Inflammatory macrophage treated with lipopolysaccharide for 4 hours (primary cell): Measurements from ENCODE around the gene PLVAP.

Experiments used
- DNase-seq: peaks from one replicate; pipeline ENCODE4 v3.0.0-alpha.2; 2020

PLVAP gene

DNA sequence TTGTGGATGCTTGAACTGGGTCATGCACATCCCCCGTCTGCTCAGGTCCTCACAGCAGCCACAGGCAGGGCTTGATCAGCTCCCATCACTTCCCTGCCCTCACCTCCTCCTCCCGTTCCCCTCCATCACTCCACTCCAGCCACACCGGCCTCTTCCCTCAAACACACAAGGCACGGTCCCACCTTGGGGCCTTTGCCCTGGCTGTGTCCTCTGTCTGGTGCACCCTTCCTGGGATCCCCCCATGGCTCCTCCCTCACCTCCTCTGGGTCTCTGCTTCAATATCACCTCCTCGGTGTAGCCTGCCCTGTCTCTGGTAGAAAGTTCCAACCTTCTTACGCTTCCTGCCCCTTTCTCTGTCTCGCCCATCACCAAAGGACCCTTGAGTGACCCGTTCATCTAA lies 23.8 kb downstream of the PLVAP start:
- no peak for DNase-seq

DNA sequence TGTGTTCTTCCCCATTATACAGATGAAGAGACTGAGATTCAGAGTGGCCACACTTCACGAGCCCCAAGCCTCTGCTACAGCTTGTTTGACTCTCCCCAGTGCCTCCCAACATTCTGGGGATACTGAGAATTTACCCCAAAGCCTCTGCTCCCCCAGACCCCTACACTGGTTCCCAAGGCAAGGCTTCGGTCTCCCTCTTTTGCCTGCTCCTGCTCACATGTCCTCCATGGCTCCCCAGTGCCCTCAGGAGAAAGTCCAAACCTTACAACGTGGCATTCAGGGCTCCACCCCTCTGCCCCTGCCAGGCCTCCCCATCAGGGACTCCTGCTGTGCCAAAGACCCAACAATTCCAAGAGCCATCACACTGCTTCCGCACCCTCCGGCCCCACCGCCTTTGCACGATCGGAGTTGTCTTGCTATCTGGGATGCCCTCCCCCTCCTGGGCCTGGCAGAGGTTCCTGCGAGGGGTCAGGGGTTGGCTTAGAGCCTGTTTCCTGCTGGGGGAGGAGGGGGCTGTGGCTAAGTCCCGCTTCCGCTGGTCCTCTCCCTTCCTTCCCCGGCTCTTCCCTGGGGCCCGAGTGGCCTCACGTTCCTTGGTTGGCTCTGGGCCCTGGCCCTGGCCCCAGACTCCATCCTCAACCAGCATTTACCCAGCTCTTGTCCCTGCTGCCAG lies 24.4 kb downstream of the PLVAP start:
- DNase-seq: no peak

- no peak for DNase-seq
These were observed 25.2 kb downstream of the PLVAP start for GRCh38 chr19:17351815-17352435.

GRCh38 chr19:17348700-17349099 lies 28.4 kb downstream of the PLVAP start:
- no peak for DNase-seq

DNA sequence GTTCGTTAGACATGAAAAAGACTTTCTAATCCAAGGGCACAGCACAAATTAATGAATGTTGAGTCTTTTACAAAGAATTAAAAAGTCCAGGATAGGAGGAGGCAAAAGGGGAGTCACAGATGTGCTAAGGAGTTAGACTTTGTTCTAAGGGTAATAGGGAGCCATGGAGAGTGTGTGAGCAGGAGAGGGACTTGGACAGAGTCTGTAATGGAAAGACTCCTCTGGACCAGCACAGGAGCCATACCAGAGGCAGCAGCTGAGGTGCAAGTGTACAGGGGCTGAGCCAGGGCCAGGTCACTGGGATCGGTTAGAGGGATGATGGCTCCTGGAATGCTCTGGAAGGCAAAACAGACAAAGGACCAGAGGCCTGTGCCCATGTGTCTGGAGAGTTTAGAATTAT lies 29.3 kb downstream of the PLVAP start:
- no peak for DNase-seq

- no peak for DNase-seq
These were observed 29.8 kb downstream of the PLVAP start for GRCh38 chr19:17347361-17347760.

GRCh38 chr19:17346109-17346671 lies 31.0 kb downstream of the PLVAP start:
- DNase-seq: peak; percentile 59

- no peak for DNase-seq
These were observed 35.3 kb downstream of the PLVAP start for GRCh38 chr19:17341845-17342244.

DNA sequence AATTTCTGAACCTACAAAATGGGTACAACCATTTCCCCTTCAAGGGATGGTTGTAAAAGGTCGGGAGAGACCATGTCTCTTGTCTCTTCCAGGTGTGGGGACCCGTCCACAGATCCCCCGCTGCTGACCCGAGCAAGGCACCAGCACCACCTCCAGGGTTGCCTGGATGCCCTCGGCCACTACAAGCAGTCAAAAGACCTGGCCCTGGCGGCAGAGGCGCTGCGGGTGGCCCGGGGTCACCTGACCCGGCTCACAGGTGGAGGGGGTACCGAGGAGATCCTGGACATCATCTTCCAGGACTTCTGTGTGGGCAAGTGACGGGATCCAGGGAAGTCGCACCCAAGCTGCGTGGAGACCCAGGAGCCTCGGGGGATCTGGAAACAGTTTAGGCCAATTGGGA lies 35.8 kb downstream of the PLVAP start:
- DNase-seq: no peak

- DNase-seq: peak; percentile 36
These were observed 36.2 kb downstream of the PLVAP start for GRCh38 chr19:17340871-17341357.

- DNase-seq: peak; percentile 35
These were observed 36.8 kb downstream of the PLVAP start for GRCh38 chr19:17340302-17340870.

DNA sequence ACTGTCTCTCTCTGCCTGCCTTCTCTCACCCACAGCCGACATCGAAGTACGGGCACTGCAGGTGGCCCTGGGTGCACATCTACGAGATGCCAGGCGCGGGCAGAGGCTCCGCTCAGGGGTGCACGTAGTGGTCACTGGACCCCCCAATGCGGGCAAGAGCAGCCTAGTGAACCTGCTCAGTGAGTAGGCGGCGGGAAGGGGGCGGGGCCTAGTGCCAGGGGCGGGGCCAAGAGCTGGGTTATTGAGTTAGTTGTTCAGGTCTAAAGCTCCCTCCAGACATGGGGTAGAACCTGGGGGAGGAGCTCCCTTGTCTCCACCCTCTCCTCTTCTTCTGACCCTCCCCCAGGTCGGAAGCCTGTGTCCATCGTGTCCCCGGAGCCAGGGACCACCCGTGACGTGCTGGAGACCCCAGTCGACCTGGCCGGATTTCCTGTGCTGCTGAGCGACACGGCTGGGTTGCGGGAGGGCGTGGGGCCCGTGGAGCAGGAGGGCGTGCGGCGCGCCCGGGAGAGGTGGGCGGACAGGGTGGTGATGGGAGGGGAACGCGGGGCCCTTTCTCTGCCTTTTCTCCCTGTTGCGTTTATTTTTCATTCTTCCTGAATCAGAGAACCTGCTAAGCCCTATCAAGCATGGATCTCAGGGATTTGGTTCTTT lies 37.9 kb downstream of the PLVAP start:
- no peak for DNase-seq

DNA sequence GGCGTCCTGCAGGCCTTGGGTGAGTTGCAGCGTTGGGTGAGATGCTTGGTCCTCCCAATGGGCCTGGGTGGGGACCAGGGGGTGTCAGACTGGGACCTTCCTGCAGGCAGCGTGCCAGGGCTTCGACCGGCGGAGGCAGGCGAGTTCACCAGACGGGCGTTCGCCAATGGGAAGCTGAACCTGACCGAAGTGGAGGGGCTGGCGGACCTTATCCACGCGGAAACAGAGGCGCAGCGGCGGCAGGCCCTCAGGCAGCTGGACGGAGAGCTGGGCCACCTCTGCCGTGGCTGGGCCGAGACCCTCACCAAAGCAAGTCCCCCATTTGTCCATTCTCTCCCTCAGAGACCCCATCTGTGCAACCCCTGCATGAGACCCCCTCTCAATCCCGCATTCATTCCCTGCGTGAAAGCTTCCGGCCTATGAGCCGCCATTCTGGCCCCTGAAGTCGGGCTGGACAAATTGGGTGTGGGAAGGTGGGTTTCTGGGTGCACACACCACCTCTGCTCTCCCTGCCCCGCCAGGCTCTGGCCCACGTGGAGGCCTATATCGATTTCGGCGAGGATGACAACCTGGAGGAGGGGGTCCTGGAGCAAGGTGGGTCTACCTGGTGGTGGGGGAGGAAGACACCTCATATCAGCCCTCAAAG lies 38.6 kb downstream of the PLVAP start:
- no peak for DNase-seq

- peak; percentile 17 for DNase-seq
These were observed 39.3 kb downstream of the PLVAP start for GRCh38 chr19:17337675-17338432.

- DNase-seq: peak; percentile 99
These were observed 40.1 kb downstream of the PLVAP start, which contains the start of gene GTPBP3 for GRCh38 chr19:17336872-17337674. Gene GTPBP3 (plus strand): TSS chr19:17337553. CDS start chr19:17337612, 59 bp downstream.

GRCh38 chr19:17335575-17335974 lies 41.6 kb downstream of the PLVAP start:
- no peak for DNase-seq

DNA sequence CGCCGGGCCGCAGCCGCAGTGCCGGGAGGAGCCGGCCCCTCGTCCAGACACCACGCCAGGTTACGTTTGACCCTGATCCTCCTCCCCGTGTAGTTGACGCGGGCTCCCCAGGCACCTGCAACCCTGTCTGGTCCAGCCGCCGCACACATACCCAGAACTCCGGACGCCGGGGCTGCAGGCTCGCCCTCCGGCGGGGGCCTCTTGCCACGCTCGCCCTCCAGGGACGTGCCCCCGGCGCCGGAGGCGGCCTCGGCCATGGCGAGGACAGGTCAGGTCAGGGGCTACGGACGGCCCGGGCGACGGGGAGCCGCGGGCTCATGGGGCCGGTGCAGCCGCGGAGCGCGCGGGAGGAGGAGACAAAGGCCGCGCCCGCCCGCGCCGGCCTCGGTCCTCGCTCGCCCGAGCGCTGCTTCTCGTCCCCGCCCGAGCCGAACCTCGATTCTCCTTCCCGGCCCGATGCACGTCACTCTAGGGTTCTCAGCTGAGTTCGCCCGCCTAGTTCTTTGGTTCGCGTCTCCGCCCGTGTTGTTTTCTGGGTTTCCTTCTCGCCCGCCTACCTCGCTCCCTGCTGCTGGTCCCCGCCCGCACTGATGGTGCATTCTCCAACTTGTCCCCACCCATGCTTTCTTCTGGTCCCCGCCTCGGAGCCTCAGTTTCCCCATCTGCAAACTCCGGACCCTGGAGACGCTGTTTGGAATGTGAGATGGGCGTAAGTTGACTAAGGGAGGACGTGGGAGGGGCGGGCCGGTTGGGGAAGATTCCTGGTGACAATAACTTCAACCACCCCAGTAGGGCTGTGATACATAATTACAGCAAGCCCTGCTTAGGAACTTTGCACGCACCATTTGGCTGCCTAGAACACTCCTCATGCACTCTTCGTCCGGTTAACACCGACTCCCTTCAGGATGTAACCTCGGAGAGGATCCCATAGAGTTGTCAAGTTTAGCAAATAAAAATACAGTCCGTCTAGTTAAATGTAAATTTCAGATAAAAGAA lies 42.4 kb downstream of the PLVAP start, which contains the start of gene ANO8:
Gene ANO8 (minus strand): TSS at position 442 of the 996 bp plus-strand sequence. CDS start 185 bp downstream, at position 257.
- peak; percentile 92 for DNase-seq

- peak; percentile 77 for DNase-seq
These were observed 43.3 kb downstream of the PLVAP start for GRCh38 chr19:17333611-17334413.
